Measurements from ENCODE around the gene ELP4.

- no peak for TF ChIP-seq CTCF (IDR thresholded peaks at IDR 0.05; ENCODE audit: borderline replicate concordance, extremely low read depth, low read length, poor library complexity, severe bottlenecking)
- no peak for TF ChIP-seq EZH2 (IDR thresholded peaks at IDR 0.05; ENCODE audit: borderline replicate concordance, low read depth, low read length, severe bottlenecking)
Measured at GRCh38 chr11:31656051-31656450, 146.5 kb downstream of the ELP4 start.
